ENCODE measurements around the gene MAPK8IP3. TPM values are rescaled to one million over a fixed set of nuclear protein-coding genes. Genes with fewer than 3 reads are reported as not detected.

The MAPK8IP3 gene
- total RNA-seq, 1 experiment from 2014 or later: 41.1 TPM

- no peak for DNase-seq
These were observed 28.1 kb downstream of the MAPK8IP3 start for GRCh38 chr16:1734123-1734522.

GRCh38 chr16:1734816-1735215 lies 28.8 kb downstream of the MAPK8IP3 start:
- POLR2A ChIA-PET (ENCODE audit: unreplicated experiment): no interaction called here
- Histone ChIP-seq H2AFZ (ENCODE audit: low read length) (no peak overlapping the region), H3K36me3 (ENCODE audit: low read depth, low read length) (peaks cover 4% of the 10 kb centered on the region), H3K9me3 (ENCODE audit: low read length) (no peaks in the 10 kb centered on the region), H4K20me1 (ENCODE audit: low read length) (no peaks in the 10 kb centered on the region), H3K79me2 (ENCODE audit: low read length) (no peaks in the 10 kb centered on the region), H3K27ac (ENCODE audit: low read length) (no peak overlapping the region), H3K4me3 (ENCODE audit: low read length) (no peak overlapping the region), H3K9me2 (replicated peaks; ENCODE audit: low read length) (no peaks in the 10 kb centered on the region), H3F3A (ENCODE audit: low read length, unreplicated experiment) (no peaks in the 10 kb centered on the region), H3K9ac (ENCODE audit: low read length) (no peak overlapping the region), H3K4me2 (ENCODE audit: low read length) (no peak overlapping the region), H3K27me3 (ENCODE audit: low read length) (no peaks in the 10 kb centered on the region), H3K4me1 (ENCODE audit: insufficient read depth, low read length) (no peaks in the 10 kb centered on the region)
- DNase-seq (no peak), ATAC-seq (no peak)
- intact Hi-C loops (cut with micrococcal nuclease): no loop called here
- CTCF ChIA-PET: no interaction called here
- no peak for TF ChIP-seq EZH2phosphoT487 (IDR thresholded peaks at IDR 0.05; ENCODE audit: borderline replicate concordance, low read length)
- TF ChIP-seq EZH2 (IDR thresholded peaks at IDR 0.05; ENCODE audit: low read length, unreplicated experiment): no peak
- no TSS peak for BruUV-seq (replicated peaks)

More at GRCh38 chr16:1734123-1734522, 28.1 kb downstream of the MAPK8IP3 start:
- no peaks in the 10 kb centered on the region for H3K9me3 ChIP-seq (ENCODE audit: low read length)
- H3K27ac ChIP-seq (ENCODE audit: low read length): no peak overlapping the region
- no peak overlapping the region for H2AFZ ChIP-seq (ENCODE audit: low read length)
- no peaks in the 10 kb centered on the region for H4K20me1 ChIP-seq (ENCODE audit: low read length)
- peaks cover 4% of the 10 kb centered on the region for H3K36me3 ChIP-seq (ENCODE audit: low read depth, low read length)
- CTCF ChIA-PET: no interaction called here
- no peak overlapping the region for H3K9ac ChIP-seq (ENCODE audit: low read length)
- POLR2A ChIA-PET (ENCODE audit: unreplicated experiment): no interaction called here
- no peaks in the 10 kb centered on the region for H3K79me2 ChIP-seq (ENCODE audit: low read length)
- no peaks in the 10 kb centered on the region for H3K9me2 ChIP-seq (replicated peaks; ENCODE audit: low read length)
- H3K4me2 ChIP-seq (ENCODE audit: low read length): no peak overlapping the region
- no peaks in the 10 kb centered on the region for H3K4me1 ChIP-seq (ENCODE audit: insufficient read depth, low read length)
- no peak for ATAC-seq
- BruUV-seq (replicated peaks): no TSS peak
- H3F3A ChIP-seq (ENCODE audit: low read length, unreplicated experiment): no peaks in the 10 kb centered on the region
- no peaks in the 10 kb centered on the region for H3K27me3 ChIP-seq (ENCODE audit: low read length)
- TF ChIP-seq EZH2phosphoT487 (IDR thresholded peaks at IDR 0.05; ENCODE audit: borderline replicate concordance, low read length): no peak
- TF ChIP-seq EZH2 (IDR thresholded peaks at IDR 0.05; ENCODE audit: low read length, unreplicated experiment): no peak
- TF ChIP-seq, protein P1, sequence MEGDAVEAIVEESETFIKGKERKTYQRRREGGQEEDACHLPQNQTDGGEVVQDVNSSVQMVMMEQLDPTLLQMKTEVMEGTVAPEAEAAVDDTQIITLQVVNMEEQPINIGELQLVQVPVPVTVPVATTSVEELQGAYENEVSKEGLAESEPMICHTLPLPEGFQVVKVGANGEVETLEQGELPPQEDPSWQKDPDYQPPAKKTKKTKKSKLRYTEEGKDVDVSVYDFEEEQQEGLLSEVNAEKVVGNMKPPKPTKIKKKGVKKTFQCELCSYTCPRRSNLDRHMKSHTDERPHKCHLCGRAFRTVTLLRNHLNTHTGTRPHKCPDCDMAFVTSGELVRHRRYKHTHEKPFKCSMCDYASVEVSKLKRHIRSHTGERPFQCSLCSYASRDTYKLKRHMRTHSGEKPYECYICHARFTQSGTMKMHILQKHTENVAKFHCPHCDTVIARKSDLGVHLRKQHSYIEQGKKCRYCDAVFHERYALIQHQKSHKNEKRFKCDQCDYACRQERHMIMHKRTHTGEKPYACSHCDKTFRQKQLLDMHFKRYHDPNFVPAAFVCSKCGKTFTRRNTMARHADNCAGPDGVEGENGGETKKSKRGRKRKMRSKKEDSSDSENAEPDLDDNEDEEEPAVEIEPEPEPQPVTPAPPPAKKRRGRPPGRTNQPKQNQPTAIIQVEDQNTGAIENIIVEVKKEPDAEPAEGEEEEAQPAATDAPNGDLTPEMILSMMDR (conservative IDR thresholded peaks at IDR 0.05; ENCODE audit: low read depth, low read length): no peak
- H3K4me3 ChIP-seq (ENCODE audit: low read length): no peak overlapping the region
- intact Hi-C loops (cut with micrococcal nuclease): no loop called here

DNA sequence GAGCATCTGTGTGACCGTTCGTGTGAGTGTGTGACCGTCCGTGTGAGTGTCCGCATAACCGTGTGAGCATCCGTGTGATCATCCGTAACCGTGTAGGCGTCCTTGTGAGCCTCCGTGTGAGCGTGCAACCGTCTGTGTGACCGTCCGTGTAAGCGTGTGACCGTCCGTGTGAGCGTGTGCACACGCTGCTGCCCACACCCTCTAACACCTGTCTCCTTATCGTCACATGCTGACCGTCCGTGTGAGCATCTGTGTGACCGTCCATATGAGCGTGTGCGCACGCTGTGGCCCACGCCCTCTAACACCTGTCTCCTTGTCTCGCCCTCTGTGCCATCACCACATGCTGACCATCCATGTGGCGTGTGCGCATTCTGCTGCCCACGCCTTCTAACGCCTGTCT lies 34.2 kb downstream of the MAPK8IP3 start:
- no peaks in the 10 kb centered on the region for H3K36me3 ChIP-seq (ENCODE audit: low read depth, low read length)
- H3F3A ChIP-seq (ENCODE audit: low read length, unreplicated experiment): no peaks in the 10 kb centered on the region
- POLR2A ChIA-PET (ENCODE audit: unreplicated experiment): no interaction called here
- no peaks in the 10 kb centered on the region for H3K79me2 ChIP-seq (ENCODE audit: low read length)
- no peaks in the 10 kb centered on the region for H4K20me1 ChIP-seq (ENCODE audit: low read length)
- H3K4me3 ChIP-seq (ENCODE audit: low read length): no peak overlapping the region
- no peaks in the 10 kb centered on the region for H3K27me3 ChIP-seq (ENCODE audit: low read length)
- H3K4me1 ChIP-seq (ENCODE audit: insufficient read depth, low read length): no peaks in the 10 kb centered on the region
- TF ChIP-seq, protein P1 (conservative IDR thresholded peaks at IDR 0.05; ENCODE audit: low read depth, low read length): no peak
- TF ChIP-seq EZH2 (IDR thresholded peaks at IDR 0.05; ENCODE audit: low read length, unreplicated experiment) (no peak), EZH2phosphoT487 (IDR thresholded peaks at IDR 0.05; ENCODE audit: borderline replicate concordance, low read length) (no peak)
- CTCF ChIA-PET: no interaction called here
- H3K9me2 ChIP-seq (replicated peaks; ENCODE audit: low read length): no peaks in the 10 kb centered on the region
- no TSS peak for BruUV-seq (replicated peaks)
- no peak overlapping the region for H3K4me2 ChIP-seq (ENCODE audit: low read length)
- intact Hi-C loops (cut with micrococcal nuclease): no loop called here
- H3K27ac ChIP-seq (ENCODE audit: low read length): no peak overlapping the region
- H3K9ac ChIP-seq (ENCODE audit: low read length): no peak overlapping the region
- ATAC-seq: no peak
- no peak overlapping the region for H2AFZ ChIP-seq (ENCODE audit: low read length)
- H3K9me3 ChIP-seq (ENCODE audit: low read length): no peaks in the 10 kb centered on the region
- DNase-seq: no peak
